Measurements from ENCODE around the gene EZH2. TPM values are rescaled to one million over a fixed set of nuclear protein-coding genes. Genes with fewer than 3 reads are reported as not detected.

EZH2 gene
- total and polyA plus RNA-seq, 2 of the 4 experiments (the other 2 are of a cell fraction), result 13.1 to 19.8 TPM

- H3K14ac ChIP-seq (replicated peaks; ENCODE audit: low read depth, low read length), result no peak overlapping the region
- H2BK20ac ChIP-seq (ENCODE audit: low read depth, low read length), result no peak overlapping the region
- ATAC-seq (ENCODE audit: low read depth) (no peak), DNase-seq (no peak)
- no peak overlapping the region for H4K8ac ChIP-seq (ENCODE audit: low read depth in 2 of 2, low read length in 2 of 2)
- no peak overlapping the region for H3K4ac ChIP-seq (ENCODE audit: low read depth, low read length)
- in situ Hi-C loops (cut with MboI; ENCODE audit: low sequenced_read_pairs), result no loop called here
- H3K9me3 ChIP-seq (ENCODE audit: control insufficient read depth, insufficient read depth, low read length), result no peaks in the 10 kb centered on the region
- no peaks in the 10 kb centered on the region for H3K36me3 ChIP-seq (ENCODE audit: control insufficient read depth, insufficient read depth, low read length)
- dilution Hi-C loops (cut with HindIII; ENCODE audit: low sequenced_read_pairs, unreplicated experiment), result no loop called here
- H2AFZ ChIP-seq (replicated peaks; ENCODE audit: low read length, poor library complexity), result no peak overlapping the region
- no peak overlapping the region for H2AK9ac ChIP-seq (replicated peaks; ENCODE audit: low read depth, low read length, poor library complexity)
- H3K18ac ChIP-seq (ENCODE audit: low read depth, low read length), result no peak overlapping the region
- no peak overlapping the region for H3K27ac ChIP-seq (ENCODE audit: insufficient read depth, low read length)
- peaks cover 26% of the 10 kb centered on the region for H3K27me3 ChIP-seq (ENCODE audit: control insufficient read depth, insufficient read depth, low read length)
- H3K79me1 ChIP-seq (ENCODE audit: low read depth in 1 of 2, low read length in 2 of 2), result no peaks in the 10 kb centered on the region
- H3K9me1 ChIP-seq (ENCODE audit: insufficient read depth, low read length), result no peaks in the 10 kb centered on the region
- intact Hi-C loops (cut with micrococcal nuclease), result no loop called here
- no peak overlapping the region for H3K4me3 ChIP-seq (ENCODE audit: insufficient read depth, low read depth, low read length)
- no peak overlapping the region for H3K56ac ChIP-seq (ENCODE audit: extremely low read depth, insufficient read depth, low read length)
- H4K20me1 ChIP-seq (ENCODE audit: insufficient read depth, low read length), result no peaks in the 10 kb centered on the region
- H4K91ac ChIP-seq (ENCODE audit: insufficient read depth, low read depth, low read length), result no peak overlapping the region
- POLR2A ChIA-PET (ENCODE audit: unreplicated experiment), result no interaction called here
- no peak overlapping the region for H2BK5ac ChIP-seq (ENCODE audit: low read depth, low read length, poor library complexity, severe bottlenecking)
- H2AK5ac ChIP-seq (ENCODE audit: low read depth, low read length), result no peak overlapping the region
- no peak overlapping the region for H4K5ac ChIP-seq (ENCODE audit: low read depth, low read length)
- H3K4me1 ChIP-seq (ENCODE audit: control insufficient read depth, insufficient read depth, low read length), result no peaks in the 10 kb centered on the region
- CTCF ChIA-PET, result no interaction called here
- no peak overlapping the region for H2BK120ac ChIP-seq (ENCODE audit: low read depth, low read length)
- no TSS peak for BruUV-seq (replicated peaks)
- H2BK15ac ChIP-seq (ENCODE audit: low read depth, low read length), result no peak overlapping the region
- no peak overlapping the region for H3K4me2 ChIP-seq (ENCODE audit: low read depth, low read length)
- no peak overlapping the region for H3K23ac ChIP-seq (ENCODE audit: low read depth, low read length)
- WGBS, 2 experiments (ENCODE audit: extremely low coverage in 2 of 2, insufficient read length in 1 of 2), result no CpG with 5 or more reads among the region's 1 CpG
- TF ChIP-seq SMC3 (IDR thresholded peaks at IDR 0.05; ENCODE audit: low read depth, low read length) (no peak), CHD1 (IDR thresholded peaks at IDR 0.05; ENCODE audit: low read depth, low read length) (no peak), FOS (IDR thresholded peaks at IDR 0.05; ENCODE audit: low read depth, low read length) (no peak), CTCF (conservative IDR thresholded peaks at IDR 0.05; ENCODE audit: low read depth, low read length) (no peak), ELK1 (IDR thresholded peaks at IDR 0.05; ENCODE audit: borderline replicate concordance, low read depth, low read length) (no peak), CEBPB (IDR thresholded peaks at IDR 0.05; ENCODE audit: low read depth, low read length) (no peak), MAFK (IDR thresholded peaks at IDR 0.05; ENCODE audit: low read depth, low read length) (no peak), USF2 (IDR thresholded peaks at IDR 0.05; ENCODE audit: low read depth, low read length) (no peak), RFX5 (IDR thresholded peaks at IDR 0.05; ENCODE audit: low read depth, low read length) (no peak), MAZ (IDR thresholded peaks at IDR 0.05; ENCODE audit: borderline replicate concordance, low read depth, low read length) (no peak), RAD21 (IDR thresholded peaks at IDR 0.05; ENCODE audit: low read length) (no peak), POLR2A (IDR thresholded peaks at IDR 0.05; ENCODE audit: low read depth, low read length) (no peak), NFE2L2 (IDR thresholded peaks at IDR 0.05; ENCODE audit: low read depth, low read length) (no peak), BHLHE40 (IDR thresholded peaks at IDR 0.05; ENCODE audit: low read depth, low read length) (no peak), MXI1 (IDR thresholded peaks at IDR 0.05; ENCODE audit: borderline replicate concordance, low read depth, low read length) (no peak), RCOR1 (IDR thresholded peaks at IDR 0.05; ENCODE audit: insufficient replicate concordance, low read length) (no peak)
- H3K9ac ChIP-seq (ENCODE audit: low read depth, low read length), result no peak overlapping the region
Observed at GRCh38 chr7:148903504-148903903, 19.4 kb upstream of the EZH2 start.
